Measurements from ENCODE around the gene HSPB9.
"Not testable (repeated sequence)": the region's sequence is repeated elsewhere in the genome, so short reads cannot be mapped to it uniquely, and the experiment has no call there.

The HSPB9 gene

GRCh38 chr17:42120161-42120769, 2.3 kb upstream of the HSPB9 start:
- DNase-seq: no peak

DNA sequence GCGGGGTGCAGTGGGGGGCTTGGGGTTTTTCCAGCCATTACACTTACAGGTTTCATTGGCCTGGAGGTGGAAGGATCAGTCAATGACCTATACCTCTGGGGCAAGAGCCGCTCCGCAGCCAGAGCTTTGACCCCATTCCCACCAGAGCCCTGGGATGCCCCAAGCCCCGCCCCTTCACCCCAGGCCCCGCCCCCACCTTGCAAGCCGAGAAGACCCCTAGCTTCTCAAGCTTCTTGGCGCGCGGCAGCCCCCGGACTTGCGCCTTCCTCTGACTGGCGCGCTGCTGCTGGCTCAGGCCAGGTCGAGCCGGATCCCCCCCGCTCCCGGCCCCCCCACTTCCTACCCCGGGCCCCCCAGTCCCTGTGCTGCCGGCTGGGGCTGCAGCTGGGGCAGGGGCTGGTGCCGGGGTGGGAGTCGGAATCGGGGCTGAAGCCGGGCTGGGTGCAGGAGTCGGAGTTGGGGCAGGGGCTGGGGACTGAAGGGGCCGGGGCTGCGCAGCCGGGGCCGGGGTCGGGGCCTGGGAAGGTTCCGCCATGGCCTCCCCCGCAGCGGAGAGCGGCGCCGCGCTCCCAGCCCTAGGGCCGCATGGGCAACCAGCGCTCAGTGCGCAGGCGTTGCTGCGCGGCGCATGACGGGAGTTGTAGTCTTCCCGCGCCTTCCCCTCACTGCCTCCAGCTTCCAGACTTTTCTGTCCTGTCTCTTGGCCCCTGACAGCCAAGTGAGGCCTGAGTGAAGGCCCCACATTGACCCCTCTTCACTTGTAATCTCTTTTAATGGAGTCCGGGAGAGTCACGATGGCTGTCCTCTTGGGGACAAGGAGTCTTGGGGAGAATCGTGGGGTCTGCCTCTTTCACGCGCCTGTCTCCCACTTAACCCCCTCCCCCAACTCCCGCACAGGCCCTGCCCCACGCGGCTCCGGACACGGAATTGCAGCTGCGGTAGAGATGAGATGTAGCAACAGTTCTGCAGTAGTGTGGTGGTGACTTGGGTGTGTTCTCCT, 1.5 kb upstream of the HSPB9 start, which contains the start of gene KAT2A:
Gene KAT2A (minus strand): TSS at position 598 of the 1,000 bp plus-strand sequence. CDS start 63 bp downstream, at position 535.
- peak; percentile 84 to 91 for DNase-seq

GRCh38 chr17:42124256-42124655, 1.7 kb downstream of the HSPB9 start:
- no peak for DNase-seq

DNA sequence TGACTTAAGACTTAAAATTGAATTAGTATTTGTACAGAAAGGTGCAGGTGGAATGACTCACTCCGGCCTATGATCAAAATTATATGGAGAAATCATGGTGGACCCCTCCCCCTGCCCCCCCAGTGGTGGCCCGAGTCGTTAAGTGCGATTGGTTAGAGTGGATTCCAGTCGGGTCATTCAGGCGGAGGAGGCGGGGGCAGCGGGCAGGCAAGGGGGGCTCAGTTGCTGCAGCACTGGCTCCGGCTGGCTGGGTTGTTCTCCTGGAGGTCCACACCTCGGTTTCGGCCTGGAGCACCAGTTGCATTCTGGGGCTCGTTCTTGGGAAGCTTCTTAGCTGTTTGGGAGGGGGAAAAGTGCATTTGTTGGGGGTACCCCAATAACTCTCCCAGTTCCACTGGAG, 3.0 kb downstream of the HSPB9 start:
- no peak for DNase-seq

- no peak for DNase-seq
Observed at GRCh38 chr17:42126836-42127235, 4.2 kb downstream of the HSPB9 start.

- DNase-seq: no peak
Observed at GRCh38 chr17:42127414-42127813, 4.8 kb downstream of the HSPB9 start.

- no peak for DNase-seq
Observed at GRCh38 chr17:42129109-42129837, 6.7 kb downstream of the HSPB9 start.

DNA sequence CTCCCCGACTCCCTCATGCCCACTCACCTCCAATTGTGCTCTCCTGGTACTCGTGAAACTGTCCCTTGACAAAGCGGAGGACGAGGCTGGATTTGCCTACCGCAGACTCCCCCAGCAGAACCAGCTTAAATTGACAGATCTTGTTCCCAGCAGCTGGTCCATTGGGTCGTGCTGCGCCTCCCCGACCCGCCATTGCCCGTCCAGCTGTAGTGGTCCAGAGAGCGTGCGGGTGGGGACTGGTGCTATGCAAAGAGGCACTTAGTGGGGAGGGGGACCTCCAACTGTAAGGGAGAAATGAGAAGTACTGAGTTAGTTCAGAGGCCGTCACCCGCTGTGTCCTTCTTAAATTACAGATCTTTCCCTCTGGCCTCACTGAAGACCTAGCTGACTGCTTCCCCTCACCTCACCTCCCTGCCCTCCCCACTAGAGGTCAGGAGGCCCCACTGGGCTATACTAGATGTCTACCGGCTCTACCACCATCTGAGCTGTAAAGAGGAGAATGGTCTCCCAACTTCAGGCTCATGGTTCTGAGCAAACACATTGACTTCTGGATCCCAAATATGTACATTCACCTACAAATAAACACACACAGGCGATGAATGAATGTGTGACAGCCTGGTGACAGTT, 7.8 kb downstream of the HSPB9 start:
- DNase-seq: no peak

DNA sequence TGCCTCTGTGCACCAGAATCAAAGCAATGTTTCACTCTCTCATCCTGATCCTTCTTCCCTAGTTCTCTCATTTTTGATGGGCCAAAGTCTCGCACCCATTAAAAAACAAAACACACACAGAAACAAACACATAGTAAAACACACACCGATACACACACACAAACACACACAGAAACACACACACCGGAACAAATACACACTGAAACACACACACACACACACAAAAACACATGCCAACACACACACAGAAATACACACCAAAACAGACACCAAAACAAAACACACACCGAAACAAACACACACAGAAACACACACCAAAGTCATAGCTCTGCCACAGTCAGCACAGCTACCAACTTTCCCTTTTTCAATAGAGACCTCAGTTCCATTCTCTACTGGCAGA, 8.6 kb downstream of the HSPB9 start:
- no peak for DNase-seq

- DNase-seq: no peak
Observed at GRCh38 chr17:42131981-42132432, 9.4 kb downstream of the HSPB9 start.

- no peak for DNase-seq
Observed at GRCh38 chr17:42132941-42133340, 10.3 kb downstream of the HSPB9 start.

GRCh38 chr17:42133461-42134041, 10.9 kb downstream of the HSPB9 start:
- peak; percentile 55 to 70 for DNase-seq

DNA sequence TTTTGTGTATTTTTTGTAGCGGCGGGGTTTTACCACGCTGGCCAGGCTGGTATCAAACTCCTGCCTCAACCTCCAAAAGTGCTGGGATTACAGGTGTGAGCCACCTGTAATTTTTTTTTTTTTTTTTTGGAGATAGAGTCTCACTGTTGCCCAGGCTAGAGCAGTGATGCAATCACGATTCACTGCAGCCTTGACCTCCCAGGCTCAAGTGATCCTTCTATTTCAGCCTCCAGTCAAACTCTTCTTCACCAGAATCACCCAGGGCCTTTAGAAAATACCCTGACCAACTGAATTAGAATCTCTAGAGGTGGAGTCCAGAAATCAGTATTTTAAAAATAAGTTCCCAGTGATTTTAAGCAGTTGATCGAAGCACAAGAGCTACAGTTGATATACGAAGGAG, 12.5 kb downstream of the HSPB9 start:
- no peak for DNase-seq

DNA sequence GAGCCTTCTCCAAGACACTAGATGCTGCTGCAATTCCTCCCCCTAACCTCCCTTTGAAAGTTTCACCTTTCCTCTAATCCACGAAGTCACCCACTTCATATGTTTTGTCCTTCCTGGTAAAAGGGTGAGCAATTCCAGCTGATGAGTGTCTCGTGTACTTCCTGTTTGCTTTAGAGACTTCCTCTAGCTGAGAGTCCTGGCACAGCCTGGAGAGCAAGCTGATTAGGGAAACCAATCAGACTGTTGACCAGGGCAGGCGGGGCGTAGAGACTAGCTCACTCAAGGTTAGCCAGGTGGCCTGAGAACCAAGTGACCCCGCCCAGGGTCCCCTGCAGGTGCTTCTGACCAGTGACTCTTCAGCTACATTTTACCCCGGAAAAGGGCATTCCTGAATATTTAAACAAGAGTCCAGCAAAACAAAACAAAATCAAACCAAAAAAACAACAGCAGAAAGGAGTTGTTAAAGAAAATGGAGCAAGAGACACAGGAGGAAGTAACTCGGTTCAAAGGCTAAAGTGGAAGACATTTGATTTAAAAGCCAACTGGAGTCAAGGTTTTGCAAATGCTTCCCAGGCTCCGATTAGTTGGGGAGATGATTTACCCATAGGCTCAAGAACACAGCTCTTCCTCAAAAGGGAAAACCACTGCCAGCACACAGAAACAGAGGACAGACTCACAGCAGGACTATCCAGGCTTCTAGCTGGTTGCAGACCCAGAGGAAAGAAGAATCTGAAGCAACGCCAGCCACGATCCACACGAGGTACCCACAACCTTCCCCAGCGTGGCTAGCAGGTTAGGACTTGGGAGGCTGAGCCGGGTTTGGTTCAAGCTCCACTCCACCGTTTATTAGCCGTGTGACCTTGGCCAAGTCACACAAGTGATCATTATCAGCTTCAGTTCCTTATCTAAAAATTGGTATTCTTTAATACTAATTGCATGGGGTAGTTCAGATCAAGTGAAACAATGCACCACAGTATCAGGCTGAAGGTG, 13.4 kb downstream of the HSPB9 start:
- DNase-seq: peak in 1 of 2 experiments; percentile 68

DNA sequence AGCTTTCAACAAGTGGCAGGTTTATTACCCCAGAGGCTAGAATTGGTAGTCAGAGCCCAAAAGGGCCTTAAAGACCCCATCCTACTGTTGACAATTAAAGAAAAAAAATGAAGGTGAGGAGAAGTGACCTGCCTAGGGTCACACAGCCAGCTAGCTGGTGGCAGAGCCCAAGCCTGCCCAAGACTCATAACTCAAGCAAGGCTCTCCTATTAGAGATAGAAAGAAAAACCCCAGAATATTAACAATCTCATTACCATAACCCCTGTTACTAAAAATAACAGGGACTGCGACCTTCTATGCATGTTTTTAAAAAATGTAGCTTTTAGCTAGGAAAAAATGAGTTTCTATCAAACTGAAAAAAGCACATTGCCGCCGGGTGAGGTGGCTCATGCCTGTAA, 14.0 kb downstream of the HSPB9 start:
- no peak for DNase-seq

GRCh38 chr17:42138749-42139492, 16.3 kb downstream of the HSPB9 start:
- DNase-seq: no peak

DNA sequence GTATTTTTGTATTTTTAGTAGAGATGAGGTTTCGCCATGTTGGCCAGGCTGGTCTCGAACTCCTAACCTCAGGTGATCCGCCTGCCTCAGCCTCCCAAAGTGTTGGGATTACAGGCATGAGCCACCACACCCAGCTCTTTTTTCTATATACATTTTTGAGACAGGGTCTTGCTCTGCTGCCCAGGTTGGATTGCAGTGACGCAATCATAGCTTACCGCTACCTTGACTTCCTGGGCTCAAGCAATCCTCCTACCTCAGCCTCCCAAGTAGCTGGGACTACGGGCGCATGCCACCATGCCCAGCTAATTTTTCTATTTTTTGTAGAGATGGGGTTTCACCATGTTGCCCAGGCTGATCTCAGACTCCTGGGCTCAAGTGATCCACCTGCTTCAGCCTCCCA, 18.1 kb downstream of the HSPB9 start:
- DNase-seq: not testable (repeated sequence)

DNA sequence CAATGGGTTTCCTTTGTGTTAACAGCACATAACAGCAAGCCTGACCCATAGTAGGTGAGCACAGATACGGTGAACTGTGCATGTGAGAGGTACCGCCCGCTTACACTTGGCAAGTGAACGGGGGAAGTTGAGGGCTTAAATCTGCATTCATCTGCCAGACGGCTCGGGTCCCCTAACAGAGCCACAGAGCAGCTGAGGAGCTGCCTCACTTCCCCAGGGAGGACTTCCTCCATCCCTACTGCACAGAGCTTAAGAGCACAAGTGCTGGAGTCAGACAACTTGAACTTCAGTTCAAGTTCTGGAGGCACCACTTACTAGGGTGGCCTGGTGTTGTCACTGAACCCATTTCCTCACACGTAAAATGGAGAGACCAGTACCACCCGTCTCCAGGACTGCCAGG, 18.8 kb downstream of the HSPB9 start:
- no peak for DNase-seq

DNA sequence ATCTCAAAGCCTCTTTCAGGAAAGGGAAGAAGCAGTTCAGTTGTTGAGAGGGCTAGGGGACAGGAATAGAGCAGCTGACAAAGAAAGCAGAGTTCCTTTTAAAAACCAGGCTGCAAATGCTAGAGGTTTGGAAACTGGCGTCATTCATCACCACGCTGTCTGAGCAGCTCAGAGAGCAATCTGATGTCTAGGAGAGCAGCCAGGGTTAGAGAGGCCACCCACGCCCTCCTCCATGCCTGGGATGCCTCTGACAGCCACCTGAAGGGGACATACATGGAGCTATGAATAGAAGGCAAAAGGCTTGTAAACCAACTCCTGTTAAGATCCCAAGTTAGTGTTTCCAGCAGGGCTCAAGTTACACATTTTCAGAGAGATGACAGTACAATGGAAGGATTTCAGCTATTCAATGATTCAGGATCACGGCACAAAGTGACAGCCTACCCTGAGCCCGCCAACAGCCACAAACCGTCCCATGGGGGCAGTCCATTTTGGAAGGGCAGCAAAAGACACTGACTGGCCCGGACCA, 19.8 kb downstream of the HSPB9 start:
- no peak for DNase-seq

DNA sequence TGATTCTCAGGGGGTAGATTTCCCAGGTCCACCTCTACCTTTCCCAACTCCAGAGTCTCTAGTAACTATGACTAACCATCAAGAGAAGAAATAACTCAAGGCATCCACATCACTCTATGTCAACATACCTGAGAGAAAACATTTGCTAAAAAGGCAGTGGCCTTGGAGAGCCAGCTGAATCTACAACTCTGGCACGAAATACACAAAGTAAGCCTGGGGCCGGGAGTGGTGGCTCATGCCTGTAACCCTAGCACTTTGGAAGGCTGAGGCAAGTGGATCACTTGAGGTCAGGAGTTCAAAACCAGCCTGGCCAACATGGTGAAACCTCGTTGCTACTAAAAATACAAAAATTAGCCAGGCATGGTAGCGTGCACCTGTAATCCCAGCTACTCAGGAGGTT, 20.5 kb downstream of the HSPB9 start:
- DNase-seq: not testable (repeated sequence)

Measured in NCI-H2081 (cell line).